ENCODE measurements around the gene RRP12. TPM values are rescaled to one million over a fixed set of nuclear protein-coding genes. Genes with fewer than 3 reads are reported as not detected.
"Not testable (repeated sequence)": the region's sequence is repeated elsewhere in the genome, so short reads cannot be mapped to it uniquely, and the experiment has no call there.

Gene RRP12
- total RNA-seq, 2 experiments from 2014 or later, result 45.9 to 49.4 TPM

DNA sequence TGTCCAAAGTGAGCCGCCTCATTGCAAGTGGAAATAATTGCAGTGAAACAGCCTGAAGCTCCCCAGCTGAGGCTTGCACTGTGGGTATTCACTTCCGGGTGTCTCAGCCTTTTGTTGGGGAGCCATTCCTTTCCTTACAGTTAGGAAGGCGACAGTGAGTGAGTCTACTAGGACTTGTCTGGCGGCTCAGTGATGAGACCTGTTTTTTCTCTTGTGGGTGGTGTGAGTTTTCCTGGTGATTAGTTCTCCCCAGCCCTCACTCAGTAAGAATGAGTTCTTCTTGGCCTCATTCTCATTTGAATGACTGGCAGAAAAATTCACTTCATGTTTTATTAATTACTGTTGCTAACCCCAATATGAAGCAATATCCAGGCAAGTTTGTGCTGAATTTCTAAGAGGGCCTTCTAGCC lies 27.4 kb upstream of the RRP12 start:
- CTCF ChIA-PET, result interaction anchor here (0.6 to 4.2 kb wide), 9 partner anchors 10 to 28 kb away, joined by 3 to 34 read pairs (median 7); partner anchors contain the start of gene RRP12
- Mint-ChIP-seq H3K4me1 (peaks cover 35% of the 10 kb centered on the region), H3K27ac (peak overlapping the region; percentile 95), H3K27me3 (no peaks in the 10 kb centered on the region), H3K4me3 (peak overlapping the region; percentile 96), H3K36me3 (ENCODE audit: low read depth) (peaks cover 70% of the 10 kb centered on the region), H3K9me3 (ENCODE audit: low read depth) (no peaks in the 10 kb centered on the region)
- POLR2A ChIA-PET, result interaction anchor here (1.3 to 2.0 kb wide), 4 partner anchors 14 to 27 kb away, joined by 5 to 23 read pairs (median 14); partner anchors contain the start of gene RRP12
- peak; percentile 53 for DNase-seq
- no peak for ATAC-seq
- intact Hi-C loops (cut with DNase I, micrococcal nuclease), result loop anchor here (1.0 to 10.0 kb wide), 4 partner anchors 16 to 706 kb away; partner anchors contain the start of genes LCOR (in 1 of the 2) and R3HCC1L (in 1 of the 2)

DNA sequence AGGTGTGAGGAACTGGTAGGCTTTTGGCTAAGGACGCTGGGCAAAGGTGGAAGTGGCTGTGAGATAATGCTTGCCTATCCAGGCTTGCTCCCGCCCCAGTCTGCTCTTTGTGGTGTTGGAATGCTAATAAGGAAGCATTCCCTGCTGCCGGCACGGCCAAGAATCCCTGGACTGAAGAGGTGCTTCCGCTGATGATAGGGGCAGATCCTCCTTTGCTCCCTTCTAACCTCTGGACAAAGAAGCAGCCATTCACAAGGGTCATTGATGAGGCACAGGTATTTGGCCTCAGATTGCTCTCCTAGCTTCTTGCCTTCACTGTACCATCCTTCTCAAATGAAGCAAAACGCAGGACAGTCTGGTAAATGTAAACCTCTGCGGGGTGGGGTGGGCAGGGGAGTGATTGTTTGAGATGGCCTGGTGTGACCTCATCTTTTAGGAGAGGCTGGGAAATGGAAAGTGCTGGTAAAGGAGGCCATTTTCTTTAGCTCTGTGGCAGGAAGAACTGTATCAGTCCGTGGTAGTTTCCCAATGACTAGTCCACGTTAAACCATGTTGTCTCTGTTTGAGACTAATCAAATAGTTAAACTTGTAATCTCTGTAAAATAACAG lies 26.5 kb upstream of the RRP12 start:
- no peaks in the 10 kb centered on the region for H3K9me3 Mint-ChIP-seq (ENCODE audit: low read depth)
- ATAC-seq (peak; percentile 32), DNase-seq (peak; percentile 74)
- ChIA-PET POLR2A (interaction anchor here (0.6 to 2.0 kb wide), 9 partner anchors 9 to 94 kb away, joined by 3 to 23 read pairs (median 5); partner anchors contain the start of gene RRP12), CTCF (interaction anchor here (1.0 to 4.2 kb wide), 9 partner anchors 9 to 40 kb away, joined by 3 to 34 read pairs (median 7); partner anchors contain the start of gene RRP12)
- H3K36me3 Mint-ChIP-seq (ENCODE audit: low read depth), result peaks cover 65% of the 10 kb centered on the region
- peaks cover 43% of the 10 kb centered on the region for H3K4me1 Mint-ChIP-seq
- no peaks in the 10 kb centered on the region for H3K27me3 Mint-ChIP-seq
- H3K4me3 Mint-ChIP-seq, result peak overlapping the region; percentile 96
- intact Hi-C loops (cut with DNase I, micrococcal nuclease), result loop anchor here (1.0 to 10.0 kb wide), 5 partner anchors 17 to 707 kb away; partner anchors contain the start of genes FRAT2 (in 1 of the 2), LCOR (in 1 of the 2) and R3HCC1L (in 1 of the 2)
- peak overlapping the region; percentile 97 for H3K27ac Mint-ChIP-seq

DNA sequence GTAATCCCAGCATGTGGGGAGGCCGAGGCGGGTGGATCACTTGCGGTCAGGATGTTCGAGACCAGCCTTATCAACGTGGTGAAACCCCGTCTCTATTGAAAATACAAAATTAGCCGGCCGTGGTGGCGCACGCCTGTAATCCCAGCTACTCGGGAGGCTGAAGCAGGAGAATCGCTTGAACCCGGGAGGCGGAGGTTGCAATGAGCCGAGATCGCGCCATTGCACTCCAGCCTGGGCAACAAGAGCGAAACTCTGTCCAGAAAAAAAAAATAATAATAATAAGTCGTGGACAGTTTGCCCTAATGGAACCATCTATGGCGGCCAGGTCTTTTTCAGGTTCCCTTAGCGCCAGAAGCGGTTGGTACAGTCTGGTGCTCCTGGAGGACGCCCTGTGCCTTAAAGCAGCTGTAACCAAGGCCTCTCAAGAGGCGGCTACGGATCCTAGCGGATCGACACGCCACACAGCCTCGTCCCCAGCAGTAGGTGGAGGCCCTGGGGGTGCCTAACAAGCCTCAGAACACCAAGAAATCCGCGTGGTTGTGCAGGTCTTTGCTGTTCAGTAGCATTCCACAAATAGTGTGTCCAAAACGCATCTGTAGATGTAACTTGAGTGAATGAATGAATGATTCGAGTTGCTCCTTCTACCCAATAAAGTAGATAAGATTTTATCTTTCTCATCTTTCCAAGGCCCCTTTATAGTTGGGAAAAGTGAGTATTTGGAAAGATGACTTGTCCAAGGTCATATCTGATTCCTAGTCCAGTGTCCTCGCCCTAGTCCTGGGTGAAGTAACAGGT lies 25.8 kb upstream of the RRP12 start:
- H3K4me1 Mint-ChIP-seq, result peaks cover 45% of the 10 kb centered on the region
- ATAC-seq, result no peak
- H3K4me3 Mint-ChIP-seq, result peak overlapping the region; percentile 96
- peak overlapping the region; percentile 97 for H3K27ac Mint-ChIP-seq
- ChIA-PET POLR2A (interaction anchor here (0.7 to 2.0 kb wide), 9 partner anchors 8 to 93 kb away, joined by 3 to 23 read pairs (median 5); partner anchors contain the start of gene RRP12), CTCF (interaction anchor here (1.2 to 4.2 kb wide), 7 partner anchors 8 to 41 kb away, joined by 3 to 34 read pairs (median 5); no protein-coding TSS in a partner anchor)
- peaks cover 62% of the 10 kb centered on the region for H3K36me3 Mint-ChIP-seq (ENCODE audit: low read depth)
- intact Hi-C loops (cut with DNase I, micrococcal nuclease), result loop anchor here in 1 of 2 experiments (1.0 to 10.0 kb wide), 5 partner anchors 26 to 708 kb away; partner anchors contain the start of genes FRAT2, LCOR, MMS19 and R3HCC1L
- H3K9me3 Mint-ChIP-seq (ENCODE audit: low read depth), result no peaks in the 10 kb centered on the region
- DNase-seq, result peak; percentile 45
- no peaks in the 10 kb centered on the region for H3K27me3 Mint-ChIP-seq

DNA sequence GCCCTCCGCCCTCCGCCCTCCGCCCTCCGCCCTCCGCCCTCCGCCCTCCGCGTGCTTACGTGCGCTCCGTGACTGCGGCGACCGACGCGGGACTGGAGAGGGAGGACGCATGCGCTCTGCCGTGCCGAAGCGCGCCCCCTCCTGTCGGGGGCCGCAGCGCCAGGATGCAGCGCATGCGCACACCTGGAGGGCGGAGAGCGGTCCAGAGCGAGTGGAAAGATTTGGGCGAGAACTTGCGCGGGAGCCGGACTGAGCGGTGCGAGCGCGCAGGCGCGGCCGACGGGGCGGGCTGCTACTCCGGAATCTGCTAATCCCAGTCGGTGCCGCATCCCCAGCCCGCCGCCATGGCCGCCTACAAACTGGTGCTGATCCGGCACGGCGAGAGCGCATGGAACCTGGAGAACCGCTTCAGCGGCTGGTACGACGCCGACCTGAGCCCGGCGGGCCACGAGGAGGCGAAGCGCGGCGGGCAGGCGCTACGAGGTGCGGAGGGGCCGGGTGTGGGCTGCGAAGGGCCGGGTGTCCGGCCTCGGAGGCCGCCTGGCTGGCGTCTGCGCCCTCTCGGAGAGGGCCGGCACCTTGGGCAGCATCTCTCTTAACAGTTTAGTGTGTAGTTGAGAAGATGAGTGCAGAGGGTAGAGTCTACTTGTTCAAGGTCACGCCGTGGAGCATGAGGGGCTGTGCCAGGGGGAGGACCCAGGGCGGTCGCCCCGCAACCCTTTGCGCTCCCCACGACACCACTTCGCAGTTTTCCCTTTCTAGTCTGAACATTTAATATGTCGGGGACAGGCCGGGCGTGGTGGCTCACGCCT lies 25.0 kb upstream of the RRP12 start, which contains the start of gene PGAM1:
Gene PGAM1, plus strand, starts transcription at position 228 of the 812 bp plus-strand sequence. Its CDS starts 117 bp downstream, at position 345.
- H3K36me3 Mint-ChIP-seq (ENCODE audit: low read depth), result peaks cover 56% of the 10 kb centered on the region
- peak within 1 kb of the TSS; percentile 96 for H3K4me3 Mint-ChIP-seq
- intact Hi-C loops (cut with DNase I, micrococcal nuclease), result loop anchor here in 1 of 2 experiments (1.0 to 10.0 kb wide), 5 partner anchors 25 to 709 kb away; partner anchors contain the start of genes FRAT2, LCOR, MMS19 and R3HCC1L
- ATAC-seq (peak; percentile 71), DNase-seq (peak; percentile 97)
- no peaks in the 10 kb centered on the region for H3K27me3 Mint-ChIP-seq
- CTCF ChIA-PET, result interaction anchor here (4.2 to 8.7 kb wide), 2 partner anchors 13 to 15 kb away, joined by 34 to 138 read pairs; no protein-coding TSS in a partner anchor
- POLR2A ChIA-PET, result interaction anchor here (0.7 kb wide), 1 partner anchor 25 kb away, joined by 4 read pairs; no protein-coding TSS in a partner anchor
- peaks cover 52% of the 10 kb centered on the region for H3K4me1 Mint-ChIP-seq
- no peaks in the 10 kb centered on the region for H3K9me3 Mint-ChIP-seq (ENCODE audit: low read depth)
- H3K27ac Mint-ChIP-seq, result peak within 1 kb of the TSS; percentile 98

DNA sequence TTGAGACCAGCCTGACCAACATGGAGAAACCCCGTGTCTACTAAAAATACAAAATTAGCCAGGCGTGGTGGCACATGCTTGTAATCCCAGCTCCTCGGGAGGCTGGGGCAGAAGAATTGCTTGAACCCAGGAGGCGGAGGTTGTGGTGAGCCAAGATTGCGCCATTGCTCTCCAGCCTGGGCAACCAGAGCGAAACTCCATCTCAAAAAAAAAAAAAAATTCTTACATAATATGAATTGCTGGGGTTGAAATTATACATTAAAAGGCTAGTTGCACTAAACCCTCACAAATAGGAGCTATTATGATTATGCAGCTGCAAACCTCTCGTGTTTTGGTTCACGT lies 22.6 kb upstream of the RRP12 start:
- ChIA-PET CTCF (interaction anchor here (0.6 to 8.7 kb wide), 8 partner anchors 13 to 873 kb away, joined by 3 to 138 read pairs (median 3); partner anchors contain the start of gene RRP12), POLR2A (interaction anchor here (0.8 to 2.9 kb wide), 4 partner anchors 10 to 74 kb away, joined by 3 to 41 read pairs (median 4); partner anchors contain the start of gene RRP12)
- not testable (repeated sequence) for H3K9me3 Mint-ChIP-seq (ENCODE audit: low read depth); DNase-seq; ATAC-seq; H3K27me3 Mint-ChIP-seq
- Mint-ChIP-seq H3K4me1 (peaks cover 47% of the 10 kb centered on the region), H3K4me3 (peak overlapping the region; percentile 96), H3K27ac (peak overlapping the region; percentile 98), H3K36me3 (ENCODE audit: low read depth) (peaks cover 34% of the 10 kb centered on the region)
- intact Hi-C loops (cut with DNase I, micrococcal nuclease), result loop anchor here (1.0 to 10.0 kb wide), 3 partner anchors 9 to 711 kb away; partner anchors contain the start of gene R3HCC1L (in 1 of the 2)

DNA sequence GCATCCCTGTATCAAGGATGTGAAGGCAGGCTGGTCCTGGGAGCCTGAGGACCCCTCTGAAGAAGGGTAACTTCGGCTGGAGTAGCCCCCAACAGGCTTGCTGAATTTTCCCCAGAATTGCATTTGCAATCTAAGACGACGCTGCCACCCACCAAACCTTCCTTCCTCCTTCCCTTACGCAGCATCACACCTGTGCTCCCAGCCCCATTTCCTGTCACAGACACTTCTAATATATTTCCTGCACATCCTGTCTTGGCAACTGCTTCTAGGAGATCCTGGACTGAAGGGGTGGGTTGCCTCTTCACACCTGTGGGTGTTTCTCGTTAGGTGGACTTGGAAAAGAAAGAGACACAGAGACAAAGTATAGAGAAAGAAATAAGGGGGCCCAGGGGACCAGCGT lies 15.4 kb upstream of the RRP12 start:
- DNase-seq (peak; percentile 34), ATAC-seq (no peak)
- no peaks in the 10 kb centered on the region for H3K9me3 Mint-ChIP-seq (ENCODE audit: low read depth)
- H3K27me3 Mint-ChIP-seq, result no peaks in the 10 kb centered on the region
- CTCF ChIA-PET, result interaction anchor here (5.8 kb wide), 1 partner anchor 12 kb away, joined by 34 read pairs; no protein-coding TSS in a partner anchor
- intact Hi-C loops (cut with DNase I, micrococcal nuclease), result loop anchor here in 1 of 2 experiments (10.0 kb wide), 1 partner anchor 832 kb away; the partner anchor contains the start of gene TM9SF3
- H3K4me1 Mint-ChIP-seq, result peaks cover 75% of the 10 kb centered on the region
- peak overlapping the region; percentile 100 for H3K27ac Mint-ChIP-seq
- H3K4me3 Mint-ChIP-seq, result no peak overlapping the region
- POLR2A ChIA-PET, result no interaction called here
- H3K36me3 Mint-ChIP-seq (ENCODE audit: low read depth), result peaks cover 2% of the 10 kb centered on the region

DNA sequence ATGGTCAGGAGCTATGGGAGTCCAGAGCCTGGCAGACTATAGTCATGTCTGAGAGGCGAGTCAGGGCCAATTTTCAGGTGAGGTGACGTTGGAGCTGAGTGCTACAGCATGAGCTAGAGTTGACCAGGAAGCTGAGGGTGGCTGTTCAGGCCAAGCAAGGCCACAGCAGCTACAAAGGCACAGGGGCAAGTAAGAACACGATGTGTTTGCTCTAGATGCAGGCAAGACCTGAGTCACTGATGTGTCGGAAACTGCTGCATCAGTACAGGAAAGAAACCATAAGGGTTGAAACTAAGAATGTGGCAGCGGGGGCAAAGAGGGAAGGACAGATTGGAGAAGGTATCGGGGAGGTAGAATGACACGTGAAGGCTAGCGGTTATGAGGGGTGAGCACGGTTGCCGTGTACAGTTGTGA lies 11.8 kb upstream of the RRP12 start:
- DNase-seq (peak; percentile 85), ATAC-seq (peak; percentile 72)
- POLR2A ChIA-PET, result interaction anchor here (0.9 to 3.9 kb wide), 6 partner anchors 10 to 236 kb away, joined by 3 to 41 read pairs (median 14); partner anchors contain the start of gene RRP12
- Mint-ChIP-seq H3K4me3 (peak overlapping the region; percentile 37), H3K4me1 (peaks cover 52% of the 10 kb centered on the region), H3K27ac (peak overlapping the region; percentile 87), H3K9me3 (ENCODE audit: low read depth) (no peaks in the 10 kb centered on the region), H3K27me3 (no peaks in the 10 kb centered on the region), H3K36me3 (ENCODE audit: low read depth) (no peaks in the 10 kb centered on the region)
- CTCF ChIA-PET, result interaction anchor here (0.6 to 10.3 kb wide), 12 partner anchors 9 to 324 kb away, joined by 3 to 138 read pairs (median 4); partner anchors contain the start of genes PGAM1, RRP12 and ZFYVE27
- intact Hi-C loops (cut with DNase I, micrococcal nuclease), result loop anchor here in 1 of 2 experiments (1.0 to 10.0 kb wide), 4 partner anchors 10 to 828 kb away; partner anchors contain the start of genes EXOSC1, RRP12, TM9SF3 and ZDHHC16

DNA sequence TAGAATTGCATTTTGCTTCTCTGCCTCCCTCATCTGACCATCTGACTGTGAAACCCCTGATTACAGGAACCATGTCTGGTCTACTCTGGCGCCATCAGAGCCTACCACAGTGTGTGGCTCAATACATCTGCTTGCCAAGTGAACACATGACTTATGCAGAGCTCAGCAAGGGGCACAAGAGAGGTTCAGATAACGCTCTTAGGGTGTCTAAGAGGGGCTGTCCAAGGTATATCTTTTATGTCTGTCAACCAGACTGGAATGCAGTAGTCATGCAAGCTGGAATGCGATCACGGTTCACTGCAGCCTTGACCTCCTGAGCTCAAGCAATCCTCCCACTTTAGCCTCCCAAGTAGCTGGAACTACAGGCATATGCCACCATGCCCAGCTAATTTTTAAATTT lies 10.3 kb upstream of the RRP12 start:
- no peaks in the 10 kb centered on the region for H3K36me3 Mint-ChIP-seq (ENCODE audit: low read depth)
- H3K9me3 Mint-ChIP-seq (ENCODE audit: low read depth), result no peaks in the 10 kb centered on the region
- H3K27me3 Mint-ChIP-seq, result no peaks in the 10 kb centered on the region
- H3K27ac Mint-ChIP-seq, result no peak overlapping the region
- POLR2A ChIA-PET, result interaction anchor here (0.6 kb wide), 1 partner anchor 8 kb away, joined by 4 read pairs; no protein-coding TSS in a partner anchor
- ATAC-seq (no peak), DNase-seq (no peak)
- peaks cover 47% of the 10 kb centered on the region for H3K4me1 Mint-ChIP-seq
- CTCF ChIA-PET, result interaction anchor here (0.6 to 10.3 kb wide), 7 partner anchors 8 to 53 kb away, joined by 3 to 138 read pairs (median 6); partner anchors contain the start of genes PGAM1 and RRP12
- H3K4me3 Mint-ChIP-seq, result no peak overlapping the region
- intact Hi-C loops (cut with DNase I, micrococcal nuclease), result loop anchor here in 1 of 2 experiments (10.0 kb wide), 1 partner anchor 827 kb away; the partner anchor contains the start of gene TM9SF3

DNA sequence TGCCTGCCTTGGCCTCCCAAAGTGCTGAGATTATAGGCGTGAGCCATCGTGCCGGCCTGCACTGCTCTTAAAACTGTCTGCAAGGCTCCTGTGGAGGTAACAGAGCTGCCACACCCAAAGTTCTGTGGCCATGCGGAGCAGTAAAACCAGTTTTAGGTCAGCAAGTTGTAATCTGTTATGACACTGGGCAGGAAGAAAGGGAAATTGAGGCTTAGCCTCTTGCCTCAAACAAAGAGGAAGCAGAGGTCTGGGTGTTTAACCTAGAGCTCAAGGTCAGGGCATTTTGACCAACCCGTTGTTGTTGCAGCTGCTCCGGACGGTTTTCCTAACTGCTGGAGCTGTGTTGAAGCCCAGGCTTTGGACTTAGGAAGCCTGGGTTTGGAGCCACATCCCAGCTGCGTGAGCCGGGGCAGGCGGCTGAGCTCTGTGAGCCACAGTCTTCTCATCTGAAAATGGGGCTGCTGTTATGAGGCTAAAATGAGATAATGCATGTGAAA lies 7.4 kb upstream of the RRP12 start:
- Mint-ChIP-seq H3K4me3 (no peak overlapping the region), H3K27me3 (no peaks in the 10 kb centered on the region), H3K36me3 (ENCODE audit: low read depth) (no peaks in the 10 kb centered on the region), H3K9me3 (ENCODE audit: low read depth) (no peaks in the 10 kb centered on the region), H3K27ac (no peak overlapping the region), H3K4me1 (peaks cover 20% of the 10 kb centered on the region)
- CTCF ChIA-PET, result interaction anchor here (0.7 to 10.6 kb wide), 9 partner anchors 13 to 122 kb away, joined by 3 to 138 read pairs (median 5); partner anchors contain the start of genes EXOSC1 and PGAM1
- POLR2A ChIA-PET, result interaction anchor here (1.5 kb wide), 1 partner anchor 26 kb away, joined by 4 read pairs; no protein-coding TSS in a partner anchor
- intact Hi-C loops (cut with DNase I, micrococcal nuclease), result loop anchor here in 1 of 2 experiments (5.0 kb wide), 1 partner anchor 54 kb away; no protein-coding TSS in a partner anchor
- ATAC-seq, result no peak
- DNase-seq, result no peak

All from activated CD4-positive, alpha-beta T cell treated with anti-CD3 and anti-CD28 coated beads for 36 hours (primary cell).